Glutamatergic neuron (in vitro differentiated cells): ENCODE results near the gene CES1. TPM values are rescaled to one million over a fixed set of nuclear protein-coding genes. Genes with fewer than 3 reads are reported as not detected.
"Not testable (repeated sequence)": the region's sequence is repeated elsewhere in the genome, so short reads cannot be mapped to it uniquely, and the experiment has no call there.

Experiments
- DNase-seq: peaks from one replicate; pipeline ENCODE4 v3.0.0; 2022
- H3K27ac Mint-ChIP-seq: one replicate; pipeline ENCODE4 v1.8.0; 2020; ENCODE audit warnings: mild to moderate bottlenecking, mixed read lengths, inconsistent platforms; ENCODE audit not compliant: unreplicated experiment
- H3K27me3 Mint-ChIP-seq: one replicate; pipeline ENCODE4 v1.8.0; 2020; ENCODE audit warnings: mild to moderate bottlenecking, moderate library complexity, mixed read lengths, inconsistent platforms; ENCODE audit not compliant: unreplicated experiment
- H3K36me3 Mint-ChIP-seq: one replicate; pipeline ENCODE4 v1.8.0; 2020; ENCODE audit warnings: mild to moderate bottlenecking, mixed read lengths, inconsistent platforms; ENCODE audit not compliant: unreplicated experiment
- H3K4me1 Mint-ChIP-seq: one replicate; pipeline ENCODE4 v1.8.0; 2020; ENCODE audit warnings: mild to moderate bottlenecking, low read depth, mixed read lengths, inconsistent platforms; ENCODE audit not compliant: unreplicated experiment
- H3K4me3 Mint-ChIP-seq: one replicate; pipeline ENCODE4 v1.8.0; 2020; ENCODE audit warnings: mild to moderate bottlenecking, mixed read lengths, inconsistent platforms; ENCODE audit not compliant: unreplicated experiment
- H3K9me3 Mint-ChIP-seq: one replicate; pipeline ENCODE4 v1.8.0; 2020; ENCODE audit warnings: mild to moderate bottlenecking, moderate library complexity, mixed read lengths, inconsistent platforms; ENCODE audit not compliant: unreplicated experiment
- CTCF ChIP-seq: fragments of 200-600 bp; sonication (generic); IDR thresholded peaks from one replicate; pipeline ENCODE4 v1.5.0; 2021; ENCODE audit not compliant: partially characterized antibody, unreplicated experiment
- total RNA-seq: library from RNA; stranded (reverse); fragmentation: NEBNext Ultra II Directional; extraction: Animal tissue kit (Norgen Biotek cat#: 25700); gene quantifications from one replicate; pipeline ENCODE4 v1.2.1, GENCODE V29; 2021; ENCODE audit not compliant: unreplicated experiment

The CES1 gene
- total RNA-seq, 1 donor from 2014 or later: not detected

- H3K36me3 Mint-ChIP-seq: no peaks in the 10 kb centered on the region
- peaks cover 2% of the 10 kb centered on the region for H3K27me3 Mint-ChIP-seq
These were observed 21.1 kb downstream of the CES1 start for GRCh38 chr16:55811811-55812210.

GRCh38 chr16:55810451-55810961 is 22.4 kb downstream of the CES1 start:
- no peak overlapping the region for H3K27ac Mint-ChIP-seq
- H3K27me3 Mint-ChIP-seq: peaks cover 2% of the 10 kb centered on the region
- H3K4me3 Mint-ChIP-seq: no peak overlapping the region
- no peaks in the 10 kb centered on the region for H3K4me1 Mint-ChIP-seq
- H3K9me3 Mint-ChIP-seq: peaks cover 3% of the 10 kb centered on the region
- H3K36me3 Mint-ChIP-seq: no peaks in the 10 kb centered on the region
- no peak for TF ChIP-seq CTCF
- no peak for DNase-seq

More at GRCh38 chr16:55811811-55812210, 21.1 kb downstream of the CES1 start:
- Mint-ChIP-seq H3K4me3 (no peak overlapping the region), H3K4me1 (no peaks in the 10 kb centered on the region), H3K9me3 (peaks cover 6% of the 10 kb centered on the region), H3K27ac (no peak overlapping the region)
- DNase-seq: no peak
- no peak for TF ChIP-seq CTCF

GRCh38 chr16:55809851-55810250 is 23.0 kb downstream of the CES1 start:
- no peak for DNase-seq
- Mint-ChIP-seq H3K27ac (no peak overlapping the region), H3K4me1 (no peaks in the 10 kb centered on the region), H3K36me3 (no peaks in the 10 kb centered on the region), H3K27me3 (peaks cover 2% of the 10 kb centered on the region), H3K4me3 (no peak overlapping the region), H3K9me3 (peaks cover 3% of the 10 kb centered on the region)
- TF ChIP-seq CTCF: no peak

GRCh38 chr16:55809386-55809785 is 23.5 kb downstream of the CES1 start:
- no peak for DNase-seq
- Mint-ChIP-seq H3K4me3 (no peak overlapping the region), H3K27me3 (no peaks in the 10 kb centered on the region), H3K4me1 (no peaks in the 10 kb centered on the region), H3K36me3 (no peaks in the 10 kb centered on the region), H3K27ac (no peak overlapping the region), H3K9me3 (peaks cover 3% of the 10 kb centered on the region)
- no peak for TF ChIP-seq CTCF

- H3K4me1 Mint-ChIP-seq, H3K27me3 Mint-ChIP-seq, H3K36me3 Mint-ChIP-seq, DNase-seq, H3K27ac Mint-ChIP-seq, H3K9me3 Mint-ChIP-seq, H3K4me3 Mint-ChIP-seq: not testable (repeated sequence)
These were observed 24.6 kb downstream of the CES1 start for GRCh38 chr16:55808286-55808685.

GRCh38 chr16:55805104-55805503 is 27.8 kb downstream of the CES1 start:
- H3K9me3 Mint-ChIP-seq, H3K4me3 Mint-ChIP-seq, H3K27me3 Mint-ChIP-seq, H3K36me3 Mint-ChIP-seq, H3K4me1 Mint-ChIP-seq, DNase-seq, H3K27ac Mint-ChIP-seq: not testable (repeated sequence)

- H3K27me3 Mint-ChIP-seq, DNase-seq, H3K27ac Mint-ChIP-seq, H3K9me3 Mint-ChIP-seq, H3K36me3 Mint-ChIP-seq, H3K4me1 Mint-ChIP-seq, H3K4me3 Mint-ChIP-seq: not testable (repeated sequence)
These were observed 29.2 kb downstream of the CES1 start for GRCh38 chr16:55803681-55804080.

GRCh38 chr16:55792934-55793374 is 39.9 kb downstream of the CES1 start:
- H3K27ac Mint-ChIP-seq, H3K4me1 Mint-ChIP-seq, DNase-seq, H3K4me3 Mint-ChIP-seq, H3K36me3 Mint-ChIP-seq, H3K27me3 Mint-ChIP-seq, H3K9me3 Mint-ChIP-seq: not testable (repeated sequence)

GRCh38 chr16:55791512-55791911 is 41.4 kb downstream of the CES1 start:
- not testable (repeated sequence) for H3K9me3 Mint-ChIP-seq, H3K36me3 Mint-ChIP-seq, DNase-seq, H3K4me1 Mint-ChIP-seq, H3K4me3 Mint-ChIP-seq, H3K27me3 Mint-ChIP-seq, H3K27ac Mint-ChIP-seq
